Pancreas (tissue), 10 donors: ENCODE results near the gene LRIG3. TPM values are rescaled to one million over a fixed set of nuclear protein-coding genes. Genes with fewer than 3 reads are reported as not detected.
A peak's percentile ranks its signal among the peaks of the same experiment; 100 is the strongest.

Source experiments
- ATAC-seq, 4 donors: fragments of 200-7000 bp; cut with Tn5 transposase; one replicate each; pipeline versions ENCODE4 v1.8.0 to v1.9.1; 2020; ENCODE audit warnings: mild to moderate bottlenecking in 4 of 4, moderate library complexity in 4 of 4
- DNase-seq, 6 donors: peaks; one replicate each; pipeline ENCODE4 v3.0.0-alpha.2; 2020
- FAIRE-seq: peaks from 2 replicates; lab custom pipeline; 2012; peaks lifted over from hg19 to GRCh38; lab: Jason Lieb, UNC
- H3K27ac ChIP-seq, 4 donors: fragments of 200-600 bp; sonication (generic); 1 replicate in 3 of 4; 2 replicates in 1 of 4; pipeline versions ENCODE4 v1.5.0 to v1.8.0; 2020
- H3K27me3 ChIP-seq, 4 donors: fragments of 200-600 bp; one replicate each; pipeline ENCODE4 v1.8.0; 2021
- H3K36me3 ChIP-seq, 3 donors: fragments of 200-600 bp; sonication (generic) in 1 of 3; one replicate each; pipeline versions ENCODE4 v1.5.0 to v1.8.0; 2020 to 2021
- H3K4me1 ChIP-seq, 3 donors: fragments of 200-600 bp; one replicate each; pipeline ENCODE4 v1.8.0; 2021
- H3K4me3 ChIP-seq, 4 donors: fragments of 200-600 bp; sonication (generic) in 2 of 4; one replicate each; pipeline versions ENCODE4 v1.5.0 to v1.8.0; 2020 to 2021
- H3K9me3 ChIP-seq, 4 donors: fragments of 200-600 bp; one replicate each; pipeline ENCODE4 v1.8.0; 2021
- WGBS, 2 donors: extraction: QIAGEN DNeasy Blood & Tissue Kit; methylation state at CpG; one replicate each; pipeline ENCODE4 v1.1.7; 2013; 5-methylcytosine and 5-hydroxymethylcytosine counted together
- intact Hi-C, 3 donors: fragments of 100-400 bp; cut with DNase I; formaldehyde crosslinking; loops; one replicate each; pipeline versions ENCODE4 v1.11.1 to v1.14.2; 2022
- polyA plus RNA-seq, 2 donors: library from polyadenylated mRNA; stranded (reverse); fragments of 200-250 nt; gene quantifications; one replicate each; pipeline ENCODE4 v1.2.3, GENCODE V29; 2013
- total RNA-seq, 6 donors: library from RNA; stranded (reverse); fragmentation: NEBNext Ultra II Directional in 4 of 6; extraction: Animal tissue kit (Norgen Biotek cat#: 25700) in 4 of 6; gene quantifications; one replicate each; pipeline versions ENCODE4 v1.2.1 to v1.2.4, GENCODE V29; 2021 to 2023
- TF ChIP-seq, protein P1 (sequence below), 4 donors: fragments of 200-600 bp; sonication (generic) in 3 of 4; IDR thresholded peaks; one replicate each; pipeline versions ENCODE4 v1.5.0 to v1.8.0; 2021; ENCODE audit warnings: antibody characterized with exemption in 4 of 4
- donor health status: healthy with polysubstance abuse.
- donor health status: DM: no; HTN: no; CAD: no; lungs with moderate emphysema.
- donor health status: DM: no; HTN: no; CAD: no.
- donor health status: control.
- donor health status: control.
- donor health status: Bipolar disorder and iron deficiency.
- donor health status: DM: yes; HTN: yes; CAD: no.
- donor health status: DM: no; HTN: no; CAD: no.
- donor health status: DM: no; HTN: no; CAD: no.
- donor health status: DM: yes; HTN: yes; CAD: no.

Gene LRIG3
- total and polyA plus RNA-seq, 8 donors: 7.2 to 44.3 (median 25.0) TPM

- DNase-seq: peak in 1 of 6 donors; percentile 38
- H3K4me1 ChIP-seq: peaks cover 39 to 46% (median 45%) of the 10 kb centered on the region in 3 donors
- peak overlapping the region; percentile 94 to 98 (median 94) for H3K27ac ChIP-seq
- no peaks in the 10 kb centered on the region for H3K9me3 ChIP-seq
- intact Hi-C loops: no loop called here
- WGBS, 2 donors: 22 to 23% methylated on average over 15 of the region's 15 CpGs
- H3K27me3 ChIP-seq: no peaks in the 10 kb centered on the region
- TF ChIP-seq, protein P1, sequence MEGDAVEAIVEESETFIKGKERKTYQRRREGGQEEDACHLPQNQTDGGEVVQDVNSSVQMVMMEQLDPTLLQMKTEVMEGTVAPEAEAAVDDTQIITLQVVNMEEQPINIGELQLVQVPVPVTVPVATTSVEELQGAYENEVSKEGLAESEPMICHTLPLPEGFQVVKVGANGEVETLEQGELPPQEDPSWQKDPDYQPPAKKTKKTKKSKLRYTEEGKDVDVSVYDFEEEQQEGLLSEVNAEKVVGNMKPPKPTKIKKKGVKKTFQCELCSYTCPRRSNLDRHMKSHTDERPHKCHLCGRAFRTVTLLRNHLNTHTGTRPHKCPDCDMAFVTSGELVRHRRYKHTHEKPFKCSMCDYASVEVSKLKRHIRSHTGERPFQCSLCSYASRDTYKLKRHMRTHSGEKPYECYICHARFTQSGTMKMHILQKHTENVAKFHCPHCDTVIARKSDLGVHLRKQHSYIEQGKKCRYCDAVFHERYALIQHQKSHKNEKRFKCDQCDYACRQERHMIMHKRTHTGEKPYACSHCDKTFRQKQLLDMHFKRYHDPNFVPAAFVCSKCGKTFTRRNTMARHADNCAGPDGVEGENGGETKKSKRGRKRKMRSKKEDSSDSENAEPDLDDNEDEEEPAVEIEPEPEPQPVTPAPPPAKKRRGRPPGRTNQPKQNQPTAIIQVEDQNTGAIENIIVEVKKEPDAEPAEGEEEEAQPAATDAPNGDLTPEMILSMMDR (IDR thresholded peaks at IDR 0.05): no peak
- no peak for FAIRE-seq
- no peaks in the 10 kb centered on the region for H3K36me3 ChIP-seq
- no peak for ATAC-seq
- peak overlapping the region in 2 of 4 donors; percentile 60 to 93 for H3K4me3 ChIP-seq
Measured at GRCh38 chr12:58920961-58921861, 907 bp upstream of the LRIG3 start.

GRCh38 chr12:58919231-58920101 is 838 bp downstream of the LRIG3 start:
- H3K4me3 ChIP-seq: peak overlapping the region; percentile 60 to 93 (median 66)
- H3K27ac ChIP-seq: peak overlapping the region; percentile 94 to 98 (median 94)
- TF ChIP-seq, protein P1 (IDR thresholded peaks at IDR 0.05): no peak
- peak; percentile 36 to 52 (median 42) for ATAC-seq
- DNase-seq: peak in 4 of 6 donors; percentile 16 to 86 (median 48)
- peaks cover 29 to 52% (median 44%) of the 10 kb centered on the region in 3 donors for H3K4me1 ChIP-seq
- FAIRE-seq: no peak
- intact Hi-C loops: no loop called here
- H3K27me3 ChIP-seq: no peaks in the 10 kb centered on the region
- no peaks in the 10 kb centered on the region for H3K9me3 ChIP-seq
- WGBS, 2 donors: 0 to 1% methylated on average over 50 of the region's 50 CpGs
- no peaks in the 10 kb centered on the region for H3K36me3 ChIP-seq

DNA sequence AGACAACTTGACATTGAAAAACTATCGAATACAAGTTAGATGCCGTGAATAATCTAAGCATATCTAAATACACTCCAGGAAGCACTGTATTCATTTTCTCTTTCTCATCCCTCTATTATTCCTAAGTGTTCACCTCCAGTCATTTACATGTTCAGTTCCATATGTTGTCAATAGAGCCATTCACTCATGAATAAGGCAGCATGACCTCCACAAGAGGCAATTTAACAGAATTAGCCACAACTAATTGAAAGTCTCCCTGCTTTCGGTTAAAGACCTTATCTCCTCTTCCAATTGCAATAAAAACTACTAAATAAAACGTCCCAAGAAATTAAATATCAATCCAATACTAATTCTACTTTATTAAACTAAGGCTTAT is 1.8 kb downstream of the LRIG3 start:
- FAIRE-seq (no peak), ATAC-seq (peak in 1 of 4 donors; percentile 3), DNase-seq (no peak)
- peaks cover 20 to 52% (median 44%) of the 10 kb centered on the region in 3 donors for H3K4me1 ChIP-seq
- no peaks in the 10 kb centered on the region for H3K27me3 ChIP-seq
- 4% methylated on average over 4 of the region's 4 CpGs for WGBS, 2 donors
- peak overlapping the region; percentile 31 to 98 (median 94) for H3K27ac ChIP-seq
- intact Hi-C loops: no loop called here
- peak overlapping the region in 3 of 4 donors; percentile 60 to 93 (median 71) for H3K4me3 ChIP-seq
- peaks cover 0 to 5% (median 0%) of the 10 kb centered on the region in 3 donors for H3K36me3 ChIP-seq
- TF ChIP-seq, protein P1 (IDR thresholded peaks at IDR 0.05): no peak
- H3K9me3 ChIP-seq: no peaks in the 10 kb centered on the region

GRCh38 chr12:58917699-58918468 is 2.4 kb downstream of the LRIG3 start:
- Histone ChIP-seq H3K4me3 (peak overlapping the region; percentile 2 to 93 (median 66)), H3K36me3 (peaks cover 0 to 11% (median 0%) of the 10 kb centered on the region in 3 donors), H3K27ac (peak overlapping the region; percentile 31 to 98 (median 64)), H3K27me3 (no peaks in the 10 kb centered on the region), H3K9me3 (no peaks in the 10 kb centered on the region), H3K4me1 (peaks cover 14 to 52% (median 44%) of the 10 kb centered on the region in 3 donors)
- no peak for DNase-seq
- TF ChIP-seq, protein P1 (IDR thresholded peaks at IDR 0.05): no peak
- intact Hi-C loops: no loop called here
- 4 to 7% methylated on average over 5 of the region's 5 CpGs for WGBS, 2 donors
- peak in 1 of 4 donors; percentile 2 for ATAC-seq
- FAIRE-seq: peak; percentile 34
